Keratinocyte (primary cell): ENCODE measurements around the gene TMEM151B. TPM values are rescaled to one million over a fixed set of nuclear protein-coding genes. Genes with fewer than 3 reads are reported as not detected.
"Not testable (repeated sequence)": the region's sequence is repeated elsewhere in the genome, so short reads cannot be mapped to it uniquely, and the experiment has no call there.

Experiments
- DNase-seq: peaks from one replicate; pipeline ENCODE4 v3.0.0-alpha.2; 2011; ENCODE audit warnings: low read depth, missing footprints, low spot score
- FAIRE-seq: peaks from 2 replicates; lab custom pipeline; 2011; peaks lifted over from hg19 to GRCh38; lab: Jason Lieb, UNC
- H2AFZ ChIP-seq: 2 replicates; pipeline ENCODE4 v1.6.0; 2012; ENCODE audit warnings: low read length, control low read depth, inconsistent platforms; ENCODE audit not compliant: control insufficient read depth
- H3K27ac ChIP-seq: 2 replicates; pipeline ENCODE4 v1.5.1; 2011; ENCODE audit warnings: low read length; ENCODE audit not compliant: control insufficient read depth, insufficient read depth
- H3K27me3 ChIP-seq: 3 replicates; pipeline ENCODE4 v1.6.0; 2011; ENCODE audit warnings: low read length; ENCODE audit not compliant: control insufficient read depth, insufficient read depth; ENCODE audit errors: extremely low read depth
- H3K36me3 ChIP-seq, 2 experiments: 2 replicates in 1 of 2; 3 replicates in 1 of 2; pipeline ENCODE4 v1.5.1; 2011; ENCODE audit warnings: low read length in 2 of 2, mild to moderate bottlenecking in 1 of 2; ENCODE audit not compliant: control insufficient read depth in 2 of 2, insufficient read depth in 2 of 2; ENCODE audit errors: extremely low read depth in 1 of 2
- H3K4me1 ChIP-seq: 3 replicates; pipeline ENCODE4 v1.5.1; 2011; ENCODE audit warnings: low read length; ENCODE audit not compliant: control insufficient read depth, insufficient read depth; ENCODE audit errors: extremely low read depth
- H3K4me2 ChIP-seq: 3 replicates; pipeline ENCODE4 v1.6.0; 2011; ENCODE audit warnings: low read depth, low read length; ENCODE audit not compliant: control insufficient read depth, insufficient read depth; ENCODE audit errors: extremely low read depth
- H3K4me3 ChIP-seq, 3 experiments: fragments of 200-600 bp in 1 of 3; sonication (generic) in 1 of 3; 2 replicates in 2 of 3; 3 replicates in 1 of 3; pipeline ENCODE4 v1.5.1; 2011 to 2016; ENCODE audit warnings: low read length in 3 of 3, mild to moderate bottlenecking in 3 of 3, control low read depth in 2 of 3, inconsistent platforms in 1 of 3, low read depth in 1 of 3, mixed read lengths in 1 of 3, mixed run types in 1 of 3, moderate library complexity in 1 of 3; ENCODE audit not compliant: control insufficient read depth in 2 of 3, insufficient read depth in 2 of 3; ENCODE audit errors: extremely low read depth in 1 of 3
- H3K79me2 ChIP-seq: 2 replicates; pipeline ENCODE4 v1.6.0; 2012; ENCODE audit warnings: low read length; ENCODE audit not compliant: control insufficient read depth, insufficient read depth
- H3K9ac ChIP-seq: 3 replicates; pipeline ENCODE4 v1.6.0; 2011; ENCODE audit warnings: low read length; ENCODE audit not compliant: control insufficient read depth, insufficient read depth; ENCODE audit errors: extremely low read depth
- H3K9me1 ChIP-seq: 3 replicates; pipeline ENCODE4 v1.6.0; 2011; ENCODE audit warnings: low read length; ENCODE audit not compliant: control insufficient read depth, insufficient read depth; ENCODE audit errors: extremely low read depth
- H3K9me3 ChIP-seq: 2 replicates; pipeline ENCODE4 v1.5.1; 2012; ENCODE audit warnings: low read depth, low read length; ENCODE audit not compliant: control insufficient read depth
- H4K20me1 ChIP-seq: 3 replicates; pipeline ENCODE4 v1.6.0; 2011; ENCODE audit warnings: low read length; ENCODE audit not compliant: control insufficient read depth, insufficient read depth; ENCODE audit errors: extremely low read depth
- EZH2 ChIP-seq: IDR thresholded peaks from one replicate; pipeline ENCODE4 v1.6.1; 2012; ENCODE audit warnings: inconsistent platforms, mild to moderate bottlenecking, low read length, moderate library complexity
- dilution Hi-C: fragments of 300-500 bp; cut with MboI; formaldehyde crosslinking; loops from one replicate; pipeline ENCODE4 v1.7.0; 2020; ENCODE audit warnings: low sequenced_read_pairs; ENCODE audit not compliant: extremely low pct_ligation_motif_present
- polyA plus RNA-seq, 5 experiments: library from polyadenylated mRNA; depleted of rRNA in 3 of 5; stranded (reverse) in 3 of 5; stranded (forward) in 1 of 5; unstranded in 1 of 5; fragments of >200 nt; gene quantifications; 1 replicate in 1 of 5; 2 replicates in 3 of 5; 3 replicates in 1 of 5; pipeline versions ENCODE4 v1.2.1 to v1.2.3, GENCODE V29; 2011 to 2012; ENCODE audit warnings: missing spikeins in 2 of 5, low read depth in 1 of 5, low replicate concordance in 1 of 5
- TF ChIP-seq, protein P1 (sequence below), 3 experiments: IDR thresholded peaks in 1 of 3; conservative IDR thresholded peaks in 1 of 3; optimal IDR thresholded peaks in 1 of 3; 2 replicates in 2 of 3; 3 replicates in 1 of 3; pipeline versions ENCODE3 to v1.5.1; 2011; ENCODE audit warnings: low read length in 3 of 3, mild to moderate bottlenecking in 3 of 3, moderate library complexity in 2 of 3, control low read depth in 1 of 3, inconsistent platforms in 1 of 3; ENCODE audit not compliant: insufficient read depth in 2 of 3; ENCODE audit errors: extremely low read depth in 1 of 3

The TMEM151B gene
- polyA plus RNA-seq, 1 donor (not counting 4 experiments of a cell fraction or from before 2014, with no cell fraction given): not detected

DNA sequence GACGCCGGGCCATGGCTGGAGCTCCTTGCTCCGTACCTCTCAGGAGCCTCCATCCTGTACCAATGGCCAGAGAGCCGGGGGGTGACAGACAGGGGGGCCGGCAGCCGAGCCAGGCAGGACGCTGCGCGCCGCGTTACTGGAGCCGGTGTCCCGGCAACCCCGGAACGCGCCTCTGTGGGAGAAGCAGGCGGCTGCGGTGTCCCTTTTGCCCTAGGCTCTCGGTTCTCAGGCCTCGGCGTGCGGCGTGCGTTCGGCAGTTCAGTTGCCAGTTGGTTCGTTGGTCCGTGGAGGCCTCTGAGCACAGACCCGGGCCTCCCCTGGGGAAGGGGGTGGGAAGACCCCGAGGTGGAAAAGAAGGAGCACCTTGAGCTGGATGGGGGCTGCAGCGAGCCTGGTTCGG, 72.2 kb downstream of the TMEM151B start, which contains the start of gene SPATS1:
SPATS1 (plus strand) TSS at position 162 of the 400 bp plus-strand sequence. CDS start 446 bp downstream, outside the sequence.
- no peaks in the 10 kb centered on the region for H3K4me1 ChIP-seq
- H3K4me2 ChIP-seq: peak within 1 kb of the TSS; percentile 19
- no peak within 1 kb of the TSS for H3K27ac ChIP-seq
- FAIRE-seq (no peak), DNase-seq (no peak)
- H4K20me1 ChIP-seq: no peaks in the 10 kb centered on the region
- H3K36me3 ChIP-seq: no peaks in the 10 kb centered on the region
- H3K9me1 ChIP-seq: no peaks in the 10 kb centered on the region
- no peak within 1 kb of the TSS for H2AFZ ChIP-seq
- no peak within 1 kb of the TSS for H3K4me3 ChIP-seq
- TF ChIP-seq EZH2: peak; percentile 77
- TF ChIP-seq, protein P1, sequence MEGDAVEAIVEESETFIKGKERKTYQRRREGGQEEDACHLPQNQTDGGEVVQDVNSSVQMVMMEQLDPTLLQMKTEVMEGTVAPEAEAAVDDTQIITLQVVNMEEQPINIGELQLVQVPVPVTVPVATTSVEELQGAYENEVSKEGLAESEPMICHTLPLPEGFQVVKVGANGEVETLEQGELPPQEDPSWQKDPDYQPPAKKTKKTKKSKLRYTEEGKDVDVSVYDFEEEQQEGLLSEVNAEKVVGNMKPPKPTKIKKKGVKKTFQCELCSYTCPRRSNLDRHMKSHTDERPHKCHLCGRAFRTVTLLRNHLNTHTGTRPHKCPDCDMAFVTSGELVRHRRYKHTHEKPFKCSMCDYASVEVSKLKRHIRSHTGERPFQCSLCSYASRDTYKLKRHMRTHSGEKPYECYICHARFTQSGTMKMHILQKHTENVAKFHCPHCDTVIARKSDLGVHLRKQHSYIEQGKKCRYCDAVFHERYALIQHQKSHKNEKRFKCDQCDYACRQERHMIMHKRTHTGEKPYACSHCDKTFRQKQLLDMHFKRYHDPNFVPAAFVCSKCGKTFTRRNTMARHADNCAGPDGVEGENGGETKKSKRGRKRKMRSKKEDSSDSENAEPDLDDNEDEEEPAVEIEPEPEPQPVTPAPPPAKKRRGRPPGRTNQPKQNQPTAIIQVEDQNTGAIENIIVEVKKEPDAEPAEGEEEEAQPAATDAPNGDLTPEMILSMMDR (optimal IDR thresholded peaks at IDR 0.05 in 1 of 3, IDR thresholded peaks at IDR 0.05 in 1 of 3, conservative IDR thresholded peaks at IDR 0.05 in 1 of 3; ENCODE audit: extremely low read depth in 1 of 3, insufficient read depth in 2 of 3, low read length in 3 of 3): no peak
- no peaks in the 10 kb centered on the region for H3K79me2 ChIP-seq
- dilution Hi-C loops: no loop called here
- peaks cover 39% of the 10 kb centered on the region for H3K27me3 ChIP-seq
- no peak within 1 kb of the TSS for H3K9ac ChIP-seq
- H3K9me3 ChIP-seq: no peaks in the 10 kb centered on the region

DNA sequence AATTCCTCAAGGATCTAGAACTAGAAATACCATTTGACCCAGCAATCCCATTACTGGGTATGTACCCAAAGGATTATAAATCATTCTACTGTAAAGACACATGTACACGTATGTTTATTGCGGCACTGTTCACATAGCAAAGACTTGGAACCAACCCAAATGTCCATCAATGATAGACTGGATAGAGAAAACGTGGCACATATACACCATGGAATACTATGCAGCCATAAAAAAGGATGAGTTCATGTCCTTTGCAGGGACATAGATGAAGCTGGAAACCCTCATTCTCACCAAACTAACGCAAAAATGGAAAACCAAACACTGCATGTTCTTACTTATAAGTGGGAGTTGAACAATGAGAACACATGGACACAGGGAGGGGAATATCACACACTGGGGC, 76.6 kb downstream of the TMEM151B start:
- FAIRE-seq, H3K9ac ChIP-seq, H3K4me1 ChIP-seq, H3K79me2 ChIP-seq, dilution Hi-C loops, H2AFZ ChIP-seq, H3K9me3 ChIP-seq, H4K20me1 ChIP-seq, H3K4me3 ChIP-seq, H3K36me3 ChIP-seq, DNase-seq, H3K9me1 ChIP-seq, H3K27ac ChIP-seq, H3K4me2 ChIP-seq: not testable (repeated sequence)
- peaks cover 34% of the 10 kb centered on the region for H3K27me3 ChIP-seq
